Endothelial cell of umbilical vein (primary cell): ENCODE measurements around the gene CASK. TPM values are rescaled to one million over a fixed set of nuclear protein-coding genes. Genes with fewer than 3 reads are reported as not detected.

Experiments
- BruUV-seq: library from RNA; stranded (reverse); fragments of 400-500 nt; replicated peaks from 2 replicates; lab custom pipeline; 2021; lab: Mats Ljungman, UMichigan
- CTCF ChIA-PET: fragments of 300-600, 350-600 bp; sonication (Branson Sonifier 250); formaldehyde crosslinking; loops from one replicate; lab custom pipeline; 2021; ENCODE audit warnings: antibody characterized with exemption, inconsistent platforms; lab: Charles Lee
- POLR2A ChIA-PET: fragments of 300-600, 350-600 bp; sonication (Branson Sonifier 250); formaldehyde crosslinking; loops from one replicate; lab custom pipeline; 2021; ENCODE audit warnings: antibody characterized with exemption, inconsistent platforms; lab: Charles Lee
- DNase-seq: peaks from one replicate; pipeline ENCODE4 v3.0.0-alpha.2; 2011; ENCODE audit warnings: low read depth, low spot score
- FAIRE-seq: peaks from 2 replicates; lab custom pipeline; 2011; peaks lifted over from hg19 to GRCh38; lab: Jason Lieb, UNC
- H2AFZ ChIP-seq: 2 replicates; pipeline ENCODE4 v1.6.0; 2012; ENCODE audit warnings: low read depth, low read length, control low read depth, inconsistent platforms
- H3K27ac ChIP-seq: 2 replicates; pipeline ENCODE4 v1.5.1; 2011; ENCODE audit warnings: low read depth, mild to moderate bottlenecking, control low read depth, low read length, moderate library complexity; ENCODE audit not compliant: insufficient read depth
- H3K27me3 ChIP-seq, 2 experiments: 2 replicates each; pipeline versions ENCODE4 v1.6.0 to v1.6.1; 2011; ENCODE audit warnings: low read length in 2 of 2, mixed read lengths in 1 of 2; ENCODE audit not compliant: control insufficient read depth in 2 of 2, insufficient read depth in 2 of 2
- H3K36me3 ChIP-seq, 2 experiments: 2 replicates in 1 of 2; 3 replicates in 1 of 2; pipeline ENCODE4 v1.5.1; 2011; ENCODE audit warnings: low read length in 2 of 2, mild to moderate bottlenecking in 1 of 2, moderate library complexity in 1 of 2; ENCODE audit not compliant: control insufficient read depth in 2 of 2, insufficient read depth in 2 of 2; ENCODE audit errors: extremely low read depth in 1 of 2
- H3K4me1 ChIP-seq: 3 replicates; pipeline ENCODE4 v1.5.1; 2011; ENCODE audit warnings: mild to moderate bottlenecking, low read length; ENCODE audit not compliant: control insufficient read depth, insufficient read depth; ENCODE audit errors: extremely low read depth
- H3K4me2 ChIP-seq: 2 replicates; pipeline ENCODE4 v1.6.1; 2011; ENCODE audit warnings: low read length, control low read depth, mixed read lengths; ENCODE audit not compliant: insufficient read depth
- H3K4me3 ChIP-seq, 3 experiments: fragments of 200-600 bp in 1 of 3; sonication (generic), shearing (Covaris generic) in 1 of 3; replicated peaks in 1 of 3; 2 replicates each; pipeline ENCODE4 v1.5.1; 2011 to 2016; ENCODE audit warnings: control low read depth in 3 of 3, low read length in 3 of 3, mild to moderate bottlenecking in 2 of 3, inconsistent platforms in 1 of 3, low read depth in 1 of 3, moderate library complexity in 1 of 3; ENCODE audit not compliant: insufficient read depth in 1 of 3
- H3K79me2 ChIP-seq: 2 replicates; pipeline ENCODE4 v1.6.0; 2012; ENCODE audit warnings: low read length, inconsistent platforms; ENCODE audit not compliant: control insufficient read depth, insufficient read depth
- H3K9ac ChIP-seq: replicated peaks from 2 replicates; pipeline ENCODE3; 2011; ENCODE audit warnings: low read length, control low read depth; ENCODE audit not compliant: insufficient read depth; ENCODE audit errors: extremely low read depth
- H3K9me1 ChIP-seq: replicated peaks from 3 replicates; pipeline ENCODE4 v1.6.0; 2011; ENCODE audit warnings: mild to moderate bottlenecking, low read length; ENCODE audit not compliant: control insufficient read depth, insufficient read depth; ENCODE audit errors: extremely low read depth
- H3K9me3 ChIP-seq: replicated peaks from 2 replicates; pipeline ENCODE4 v1.5.1; 2012; ENCODE audit warnings: low read length, inconsistent platforms; ENCODE audit not compliant: control insufficient read depth, insufficient read depth
- H4K20me1 ChIP-seq: replicated peaks from 2 replicates; pipeline ENCODE3; 2011; ENCODE audit warnings: mild to moderate bottlenecking, low read length; ENCODE audit not compliant: control insufficient read depth, insufficient read depth; ENCODE audit errors: extremely low read depth
- EZH2 ChIP-seq: IDR thresholded peaks from 2 replicates; pipeline ENCODE4 v1.6.1; 2012; ENCODE audit warnings: borderline replicate concordance, low read depth, mild to moderate bottlenecking, moderate library complexity, low read length, inconsistent platforms; ENCODE audit not compliant: severe bottlenecking
- FOS ChIP-seq: IDR thresholded peaks from 2 replicates; pipeline ENCODE4 v1.6.1; 2011; ENCODE audit warnings: mild to moderate bottlenecking, low read length, moderate library complexity, borderline replicate concordance; ENCODE audit not compliant: insufficient read depth
- GATA2 ChIP-seq: IDR thresholded peaks from 2 replicates; pipeline ENCODE4 v1.7.0; 2011; ENCODE audit warnings: low read depth, mild to moderate bottlenecking, moderate library complexity, mixed read lengths, low read length; ENCODE audit not compliant: insufficient read length, insufficient read depth
- JUN ChIP-seq: IDR thresholded peaks from 2 replicates; pipeline ENCODE4 v1.6.1; 2011; ENCODE audit warnings: borderline replicate concordance, low read depth; ENCODE audit not compliant: insufficient read length, insufficient read depth
- MAX ChIP-seq: IDR thresholded peaks from 2 replicates; pipeline ENCODE4 v1.6.1; 2011; ENCODE audit not compliant: insufficient read depth, insufficient read length
- MYC ChIP-seq: IDR thresholded peaks from one replicate; pipeline ENCODE4 v1.6.1; 2011; ENCODE audit warnings: mild to moderate bottlenecking, low read depth, low read length
- POLR2A ChIP-seq: IDR thresholded peaks from 2 replicates; pipeline ENCODE4 v1.6.1; 2012; ENCODE audit warnings: low read depth, mild to moderate bottlenecking, control low read depth, low read length
- POLR2AphosphoS5 ChIP-seq: IDR thresholded peaks from 2 replicates; pipeline ENCODE4 v1.6.1; 2012; ENCODE audit warnings: low read depth, mild to moderate bottlenecking, control low read depth, low read length, moderate library complexity; ENCODE audit not compliant: insufficient read depth
- dilution Hi-C: fragments of 300-500 bp; cut with MboI; formaldehyde crosslinking; loops from one replicate; pipeline ENCODE4 v1.15.0; 2019; ENCODE audit warnings: low sequenced_read_pairs; ENCODE audit not compliant: extremely low pct_ligation_motif_present
- intact Hi-C: fragments of 100-400 bp; cut with micrococcal nuclease; formaldehyde crosslinking; loops from one replicate; pipeline ENCODE4 v1.10.0; 2022
- polyA plus RNA-seq, 4 experiments: library from polyadenylated mRNA; depleted of rRNA in 3 of 4; stranded (reverse) in 3 of 4; unstranded in 1 of 4; fragments of >200 nt; gene quantifications; 2 replicates each; pipeline versions ENCODE4 v1.2.1 to v1.2.3, GENCODE V29; 2011 to 2012; ENCODE audit warnings: missing spikeins in 1 of 4
- total RNA-seq: library from RNA; stranded (reverse); gene quantifications from 2 replicates; pipeline ENCODE4 v1.2.3, GENCODE V29; 2021
- TF ChIP-seq, protein P1 (sequence below), 2 donors: IDR thresholded peaks; 1 replicate in 1 of 2; 2 replicates in 1 of 2; pipeline ENCODE4 v1.5.1; 2011; ENCODE audit warnings: low read length in 2 of 2, mild to moderate bottlenecking in 2 of 2, moderate library complexity in 2 of 2, control low read depth in 1 of 2, inconsistent platforms in 1 of 2, low read depth in 1 of 2; ENCODE audit not compliant: insufficient read depth in 1 of 2; ENCODE audit errors: extremely low read depth in 1 of 2

Gene CASK
- total and polyA plus RNA-seq, 2 donors (not counting 3 experiments of a cell fraction or from before 2014, with no cell fraction given) = 6.4 to 30.4 TPM

GRCh38 chrX:41960142-41960541, 36.8 kb upstream of the CASK start:
- FAIRE-seq = no peak
- no peak overlapping the region for H3K4me2 ChIP-seq
- no peaks in the 10 kb centered on the region for H3K79me2 ChIP-seq
- no peaks in the 10 kb centered on the region for H3K27me3 ChIP-seq
- TF ChIP-seq FOS (no peak), MAX (no peak), GATA2 (no peak), JUN (no peak), EZH2 (no peak), POLR2AphosphoS5 (no peak), POLR2A (no peak), MYC (no peak)
- TF ChIP-seq, protein P1, sequence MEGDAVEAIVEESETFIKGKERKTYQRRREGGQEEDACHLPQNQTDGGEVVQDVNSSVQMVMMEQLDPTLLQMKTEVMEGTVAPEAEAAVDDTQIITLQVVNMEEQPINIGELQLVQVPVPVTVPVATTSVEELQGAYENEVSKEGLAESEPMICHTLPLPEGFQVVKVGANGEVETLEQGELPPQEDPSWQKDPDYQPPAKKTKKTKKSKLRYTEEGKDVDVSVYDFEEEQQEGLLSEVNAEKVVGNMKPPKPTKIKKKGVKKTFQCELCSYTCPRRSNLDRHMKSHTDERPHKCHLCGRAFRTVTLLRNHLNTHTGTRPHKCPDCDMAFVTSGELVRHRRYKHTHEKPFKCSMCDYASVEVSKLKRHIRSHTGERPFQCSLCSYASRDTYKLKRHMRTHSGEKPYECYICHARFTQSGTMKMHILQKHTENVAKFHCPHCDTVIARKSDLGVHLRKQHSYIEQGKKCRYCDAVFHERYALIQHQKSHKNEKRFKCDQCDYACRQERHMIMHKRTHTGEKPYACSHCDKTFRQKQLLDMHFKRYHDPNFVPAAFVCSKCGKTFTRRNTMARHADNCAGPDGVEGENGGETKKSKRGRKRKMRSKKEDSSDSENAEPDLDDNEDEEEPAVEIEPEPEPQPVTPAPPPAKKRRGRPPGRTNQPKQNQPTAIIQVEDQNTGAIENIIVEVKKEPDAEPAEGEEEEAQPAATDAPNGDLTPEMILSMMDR (IDR thresholded peaks at IDR 0.05; ENCODE audit: extremely low read depth in 1 of 2, insufficient read depth in 1 of 2, low read depth in 1 of 2, low read length in 2 of 2) = no peak
- POLR2A ChIA-PET = no interaction called here
- no peak overlapping the region for H2AFZ ChIP-seq
- CTCF ChIA-PET = no interaction called here
- no peak overlapping the region for H3K27ac ChIP-seq
- H4K20me1 ChIP-seq = no peaks in the 10 kb centered on the region
- no peaks in the 10 kb centered on the region for H3K36me3 ChIP-seq
- BruUV-seq = no TSS peak
- H3K9me3 ChIP-seq = no peaks in the 10 kb centered on the region
- dilution Hi-C loops (no loop called here), intact Hi-C loops (no loop called here)
- H3K9me1 ChIP-seq = no peaks in the 10 kb centered on the region
- no peaks in the 10 kb centered on the region for H3K4me1 ChIP-seq
- DNase-seq = no peak
- no peak overlapping the region for H3K9ac ChIP-seq
- no peak overlapping the region for H3K4me3 ChIP-seq
